ENCODE data around the gene RPL38. TPM values are rescaled to one million over a fixed set of nuclear protein-coding genes. Genes with fewer than 3 reads are reported as not detected.

RPL38 gene
- total RNA-seq, 1 experiment from 2014 or later: 435 TPM

DNA sequence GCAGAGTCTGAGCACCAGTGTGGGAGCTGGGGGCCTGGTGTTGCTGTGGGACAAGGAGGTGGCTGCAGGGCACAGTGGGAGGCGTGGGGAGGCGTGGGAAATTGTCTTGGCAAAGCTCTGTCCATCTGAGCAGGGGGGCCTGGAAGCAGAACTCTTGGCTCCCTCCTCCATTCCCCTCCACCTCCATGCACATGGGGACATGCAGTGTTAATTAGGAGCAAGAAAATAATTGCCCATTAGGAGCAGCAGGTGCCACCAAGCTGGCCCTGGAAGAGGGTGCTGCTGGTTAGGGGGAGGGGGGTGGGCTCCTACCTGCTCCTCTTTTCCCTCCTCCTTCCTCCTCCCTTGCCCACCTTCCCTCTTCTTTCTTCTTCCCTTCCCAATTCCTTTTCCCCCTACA lies 14.4 kb downstream of the RPL38 start:
- no peaks in the 10 kb centered on the region for H3K9me3 ChIP-seq (replicated peaks)

DNA sequence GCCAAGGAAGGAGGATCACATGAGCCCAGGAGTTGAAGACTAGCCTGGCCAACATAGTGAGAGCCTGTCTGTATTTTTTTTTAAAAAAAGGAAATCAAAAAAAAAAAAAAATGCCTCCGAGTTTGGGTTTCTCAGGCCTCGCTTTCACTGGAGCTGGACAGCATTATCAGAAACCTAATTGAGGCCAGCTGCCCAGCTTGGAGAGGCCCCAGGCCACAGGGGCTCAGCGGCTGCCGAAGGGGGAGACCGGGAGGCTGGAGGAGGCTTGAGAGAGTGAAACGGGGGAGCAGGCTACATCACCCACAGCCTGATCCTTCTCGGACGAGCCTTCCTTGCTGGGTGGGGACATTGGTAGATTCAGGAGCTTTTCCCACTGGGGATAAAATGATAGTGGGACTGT lies 15.0 kb downstream of the RPL38 start:
- Histone ChIP-seq H3K27ac (no peak overlapping the region), H3K9me3 (replicated peaks) (no peaks in the 10 kb centered on the region), H3K36me3 (no peaks in the 10 kb centered on the region), H3K27me3 (replicated peaks) (peaks cover 35% of the 10 kb centered on the region), H3K4me1 (replicated peaks) (0 out of 2 replicates have a peak, but pooled peaks cover 2% of the 10 kb centered on the region), H3K4me3 (no peak overlapping the region)
- DNase-seq (ENCODE audit: low read depth in 1 of 2, low spot score in 2 of 2): no peak

More for the DNA sequence above, 14.4 kb downstream of the RPL38 start:
- peaks cover 35% of the 10 kb centered on the region for H3K27me3 ChIP-seq (replicated peaks)
- no peak overlapping the region for H3K4me3 ChIP-seq
- peaks cover 5% of the 10 kb centered on the region for H3K4me1 ChIP-seq (replicated peaks)
- no peaks in the 10 kb centered on the region for H3K36me3 ChIP-seq
- H3K27ac ChIP-seq: no peak overlapping the region
- no peak for DNase-seq (ENCODE audit: low read depth in 1 of 2, low spot score in 2 of 2)

DNA sequence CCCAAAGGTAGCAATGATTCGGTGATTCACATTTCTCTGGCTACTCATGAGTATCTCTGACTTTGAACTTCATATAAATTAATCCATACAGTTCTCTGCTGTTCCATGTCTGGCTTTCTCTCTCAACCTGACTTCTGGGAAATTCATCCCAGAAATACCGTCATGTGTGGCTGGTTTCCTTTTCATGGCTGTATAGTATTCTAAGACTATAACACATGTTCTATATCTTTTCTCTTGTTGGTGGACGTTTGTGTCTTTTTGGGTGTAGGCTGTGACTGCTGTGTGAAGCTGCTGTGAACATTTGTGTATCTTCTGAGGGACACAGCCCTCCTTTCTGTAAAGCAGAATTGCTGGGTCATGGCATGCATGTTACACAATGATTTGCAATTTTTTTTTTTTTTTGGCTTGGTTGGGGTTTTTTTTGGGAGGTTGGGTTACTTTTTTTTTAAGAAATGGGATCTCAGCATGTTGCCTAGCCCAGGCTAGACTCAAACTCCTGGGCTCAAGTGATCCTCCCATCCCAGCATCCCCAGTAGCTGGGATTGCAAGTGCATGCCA lies 16.2 kb downstream of the RPL38 start:
- H3K9me3 ChIP-seq (replicated peaks): no peaks in the 10 kb centered on the region
- H3K36me3 ChIP-seq: no peaks in the 10 kb centered on the region
- no peaks in the 10 kb centered on the region for H3K4me1 ChIP-seq (replicated peaks)
- DNase-seq (ENCODE audit: low read depth in 1 of 2, low spot score in 2 of 2): no peak
- peaks cover 26% of the 10 kb centered on the region for H3K27me3 ChIP-seq (replicated peaks)
- no peak overlapping the region for H3K4me3 ChIP-seq
- no peak overlapping the region for H3K27ac ChIP-seq

DNA sequence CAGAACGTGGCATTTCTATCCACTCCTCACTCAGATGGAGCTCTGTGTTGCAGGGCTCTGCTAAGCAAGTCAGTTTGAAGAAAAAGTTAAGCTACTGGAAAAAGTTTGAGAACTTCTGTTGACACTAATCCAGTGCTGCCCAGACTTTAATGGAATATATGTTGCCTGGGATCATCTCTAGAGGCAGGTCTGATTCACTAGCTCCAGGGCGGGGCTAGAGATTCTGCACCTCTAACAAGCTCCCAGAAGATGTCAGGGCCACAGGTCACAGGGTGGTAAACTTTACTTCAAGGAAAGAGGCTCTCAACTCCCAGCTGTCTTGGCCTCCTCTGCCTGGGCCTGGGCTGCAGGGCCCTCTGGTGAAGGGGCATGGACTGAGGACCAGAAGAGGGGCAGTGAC lies 16.7 kb downstream of the RPL38 start:
- Histone ChIP-seq H3K9me3 (replicated peaks) (no peaks in the 10 kb centered on the region), H3K27ac (no peak overlapping the region), H3K4me1 (replicated peaks) (no peaks in the 10 kb centered on the region), H3K4me3 (no peak overlapping the region), H3K27me3 (replicated peaks) (peaks cover 32% of the 10 kb centered on the region), H3K36me3 (no peaks in the 10 kb centered on the region)
- no peak for DNase-seq (ENCODE audit: low read depth in 1 of 2, low spot score in 2 of 2)

DNA sequence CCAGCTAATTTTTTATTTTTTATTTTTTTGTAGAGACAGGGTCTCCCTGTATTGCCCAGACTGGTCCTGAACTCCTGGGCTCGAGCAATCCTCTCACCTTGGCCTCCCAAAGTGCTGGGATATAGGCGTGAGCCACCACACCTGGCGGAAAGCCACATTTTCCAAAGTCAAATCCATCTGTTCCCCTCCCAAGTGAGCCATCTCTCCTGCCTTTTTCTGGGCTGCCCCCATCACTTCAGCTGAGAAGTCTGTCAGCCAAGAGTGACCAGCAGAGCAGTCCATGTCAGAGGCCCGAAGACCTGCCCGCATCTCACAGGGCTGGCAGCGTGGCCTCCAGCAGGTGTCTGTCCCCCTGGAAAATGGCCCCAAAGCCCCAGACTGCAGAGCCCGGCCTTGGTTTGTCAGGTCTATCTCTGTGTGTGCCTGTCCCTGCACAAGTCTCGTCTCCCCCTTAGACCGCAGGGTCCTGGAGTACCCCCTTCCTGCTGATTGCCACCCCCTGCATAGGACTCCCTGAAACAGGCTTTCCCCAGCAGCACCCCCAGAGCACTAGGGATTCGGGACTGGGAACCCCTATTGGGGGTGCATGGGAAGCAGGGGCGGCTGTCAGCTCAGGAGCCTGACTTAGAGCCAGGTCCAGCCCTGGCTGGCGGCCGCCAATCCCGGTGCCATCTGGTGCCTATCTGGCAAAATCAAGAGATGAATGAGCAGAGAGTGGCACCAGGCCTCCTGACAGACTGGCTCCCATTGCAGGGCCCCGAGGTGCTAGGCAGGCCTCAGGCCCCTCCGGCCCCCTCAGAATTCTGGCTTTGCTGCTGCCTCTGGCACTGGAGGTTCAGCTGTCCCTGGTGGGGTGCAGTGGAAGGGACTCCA lies 17.7 kb downstream of the RPL38 start:
- Histone ChIP-seq H3K36me3 (no peaks in the 10 kb centered on the region), H3K9me3 (replicated peaks) (no peaks in the 10 kb centered on the region), H3K27ac (no peak overlapping the region), H3K4me3 (no peak overlapping the region), H3K4me1 (replicated peaks) (no peaks in the 10 kb centered on the region), H3K27me3 (replicated peaks) (peaks cover 39% of the 10 kb centered on the region)
- DNase-seq (ENCODE audit: low read depth in 1 of 2, low spot score in 2 of 2): no peak

DNA sequence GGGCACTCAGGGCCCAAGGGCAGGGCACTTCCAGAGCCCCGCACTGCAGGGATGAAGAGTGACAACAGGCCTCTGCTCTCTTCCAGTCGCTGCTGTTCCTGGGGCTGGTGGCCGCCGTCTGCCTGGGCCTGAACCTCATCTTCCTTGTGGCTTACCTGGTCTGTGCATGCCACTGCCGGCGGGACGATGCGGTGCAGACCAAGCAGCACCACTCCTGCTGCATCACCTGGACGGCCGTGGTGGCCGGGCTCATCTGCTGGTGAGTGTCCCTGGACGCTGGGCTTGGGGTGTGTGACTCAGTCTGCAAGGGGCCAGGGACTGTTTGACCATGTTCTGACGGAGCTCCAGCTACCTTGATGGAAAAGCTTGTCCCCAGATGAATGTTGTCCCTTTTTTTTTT lies 18.9 kb downstream of the RPL38 start:
- no peaks in the 10 kb centered on the region for H3K9me3 ChIP-seq (replicated peaks)
- no peak overlapping the region for H3K4me3 ChIP-seq
- H3K27me3 ChIP-seq (replicated peaks): peaks cover 50% of the 10 kb centered on the region
- H3K4me1 ChIP-seq (replicated peaks): no peaks in the 10 kb centered on the region
- DNase-seq (ENCODE audit: low read depth in 1 of 2, low spot score in 2 of 2): no peak
- H3K27ac ChIP-seq: no peak overlapping the region
- no peaks in the 10 kb centered on the region for H3K36me3 ChIP-seq

DNA sequence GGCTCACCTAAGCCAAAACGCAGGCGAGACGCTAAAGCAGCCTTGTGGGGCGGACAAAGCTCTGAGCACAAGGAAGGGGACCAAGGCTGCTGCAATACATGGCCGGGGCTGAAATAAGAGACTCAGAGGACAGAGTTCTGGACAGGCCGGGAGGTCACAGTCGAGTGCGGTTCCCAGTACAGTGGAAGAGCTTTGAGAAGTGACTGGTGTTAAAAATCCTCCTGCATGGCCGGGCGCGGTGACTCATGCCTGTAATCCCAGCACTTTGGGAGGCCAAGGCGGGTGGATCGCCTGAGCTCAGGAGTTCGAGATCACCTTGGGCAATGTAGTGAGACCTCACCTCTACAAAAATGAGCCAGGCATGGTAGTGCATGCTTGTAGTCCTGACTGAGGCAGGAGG lies 20.4 kb downstream of the RPL38 start:
- Histone ChIP-seq H3K27me3 (replicated peaks) (peaks cover 59% of the 10 kb centered on the region), H3K4me3 (no peak overlapping the region), H3K27ac (no peak overlapping the region), H3K36me3 (no peaks in the 10 kb centered on the region), H3K9me3 (replicated peaks) (no peaks in the 10 kb centered on the region), H3K4me1 (replicated peaks) (no peaks in the 10 kb centered on the region)
- no peak for DNase-seq (ENCODE audit: low read depth in 1 of 2, low spot score in 2 of 2)

DNA sequence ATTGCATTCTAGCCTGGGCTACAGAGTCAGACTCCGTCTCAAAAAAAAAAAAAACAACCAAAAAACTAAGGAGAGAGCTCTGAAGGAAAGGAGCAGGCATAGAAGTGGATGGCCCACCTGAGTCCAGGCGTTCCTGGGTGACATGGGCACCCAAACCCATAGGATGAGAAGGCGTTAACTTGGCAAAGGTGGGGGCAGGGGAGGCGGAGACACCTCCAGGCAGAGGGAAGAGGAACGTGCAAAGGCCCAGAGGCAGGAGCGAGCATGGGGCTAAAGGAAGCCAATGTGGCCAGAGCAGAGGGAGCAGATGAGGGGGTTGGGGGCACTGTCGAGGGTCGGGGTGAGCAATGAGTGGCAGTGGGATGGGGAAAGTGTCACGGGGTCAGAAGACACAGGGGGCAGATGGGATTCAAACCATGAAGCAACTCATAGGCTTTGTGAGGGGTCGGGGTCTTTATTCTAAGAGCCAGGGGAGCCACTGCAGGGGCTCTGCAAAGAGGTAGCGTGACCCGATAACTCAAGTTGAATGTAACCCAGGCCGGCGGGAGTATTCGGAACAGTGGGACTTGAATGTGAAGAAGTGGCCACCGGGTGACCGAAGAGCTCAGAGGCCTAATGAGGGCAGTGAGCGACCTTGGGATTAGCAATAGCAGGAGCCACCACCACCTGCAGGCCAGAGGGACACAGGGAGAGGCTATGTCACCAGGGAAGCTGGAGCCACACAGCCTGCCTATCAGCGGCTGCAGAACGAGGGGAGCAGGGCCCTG lies 21.7 kb downstream of the RPL38 start:
- Histone ChIP-seq H3K27ac (no peak overlapping the region), H3K27me3 (replicated peaks) (peaks cover 59% of the 10 kb centered on the region), H3K36me3 (no peaks in the 10 kb centered on the region), H3K4me1 (replicated peaks) (no peaks in the 10 kb centered on the region), H3K4me3 (no peak overlapping the region), H3K9me3 (replicated peaks) (no peaks in the 10 kb centered on the region)
- no peak for DNase-seq (ENCODE audit: low read depth in 1 of 2, low spot score in 2 of 2)

DNA sequence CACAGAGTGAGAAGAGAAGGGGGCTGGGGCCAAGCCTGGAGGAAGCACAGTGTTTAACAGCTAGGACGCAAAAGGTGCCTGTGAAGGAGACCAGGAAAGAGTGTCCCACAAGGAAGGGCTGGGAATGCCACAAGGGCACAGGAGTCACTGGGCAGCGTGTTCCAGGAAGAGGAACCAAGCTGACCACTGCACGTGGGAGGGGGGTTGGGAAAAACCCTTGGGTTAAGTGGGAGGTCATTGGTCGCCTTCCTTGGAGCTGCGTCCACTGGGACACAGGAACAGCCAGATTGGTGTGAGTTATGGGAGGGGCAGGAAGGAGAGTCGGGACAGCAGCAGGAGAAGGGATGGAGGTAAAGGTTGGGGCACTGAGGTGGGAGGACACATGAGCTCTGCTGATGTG lies 22.8 kb downstream of the RPL38 start:
- peaks cover 58% of the 10 kb centered on the region for H3K27me3 ChIP-seq (replicated peaks)
- H3K9me3 ChIP-seq (replicated peaks): no peaks in the 10 kb centered on the region
- no peak for DNase-seq (ENCODE audit: low read depth in 1 of 2, low spot score in 2 of 2)
- H3K27ac ChIP-seq: no peak overlapping the region
- H3K36me3 ChIP-seq: no peaks in the 10 kb centered on the region
- H3K4me3 ChIP-seq: no peak overlapping the region
- no peaks in the 10 kb centered on the region for H3K4me1 ChIP-seq (replicated peaks)

DNA sequence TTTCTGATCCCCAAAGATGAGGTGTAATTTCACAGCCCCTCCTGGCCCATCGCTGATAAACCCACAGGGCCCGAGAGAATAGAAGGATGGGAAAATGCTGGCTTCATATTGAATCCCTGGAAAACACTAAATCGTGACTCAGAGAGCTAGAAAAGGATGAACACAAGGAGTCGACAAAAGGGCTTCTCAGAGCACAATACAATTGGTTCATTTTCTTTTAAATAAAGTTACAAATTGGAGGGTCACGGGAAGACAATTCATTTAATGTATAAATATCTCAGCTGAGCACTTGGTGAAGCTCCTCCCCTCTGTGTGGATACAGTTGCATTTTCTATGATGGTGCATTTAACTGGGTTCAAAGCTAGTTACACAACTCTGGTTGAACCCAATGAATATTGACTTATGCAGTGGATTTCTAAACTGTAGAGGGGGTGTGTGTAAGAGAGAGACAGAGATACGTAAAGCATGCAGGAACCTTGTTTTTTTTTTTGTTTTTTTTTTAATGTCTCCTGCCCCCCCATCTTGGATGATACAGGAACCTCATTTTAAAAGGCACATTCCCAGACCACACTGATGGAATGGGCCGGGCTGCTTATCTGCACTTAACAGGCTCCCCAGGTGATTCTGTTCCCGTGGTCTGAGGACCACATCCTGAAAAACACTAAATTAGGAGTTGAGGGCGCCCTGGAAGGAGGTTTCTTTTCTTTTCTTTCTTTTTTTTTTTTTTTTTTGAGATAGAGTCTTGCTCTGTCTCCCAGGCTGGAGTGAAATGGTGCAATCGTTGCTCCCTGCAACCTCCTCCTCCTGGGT lies 24.0 kb downstream of the RPL38 start:
- Histone ChIP-seq H3K4me1 (replicated peaks) (no peaks in the 10 kb centered on the region), H3K27me3 (replicated peaks) (peaks cover 55% of the 10 kb centered on the region)
- no peak for DNase-seq (ENCODE audit: low read depth in 1 of 2, low spot score in 2 of 2)

DNA sequence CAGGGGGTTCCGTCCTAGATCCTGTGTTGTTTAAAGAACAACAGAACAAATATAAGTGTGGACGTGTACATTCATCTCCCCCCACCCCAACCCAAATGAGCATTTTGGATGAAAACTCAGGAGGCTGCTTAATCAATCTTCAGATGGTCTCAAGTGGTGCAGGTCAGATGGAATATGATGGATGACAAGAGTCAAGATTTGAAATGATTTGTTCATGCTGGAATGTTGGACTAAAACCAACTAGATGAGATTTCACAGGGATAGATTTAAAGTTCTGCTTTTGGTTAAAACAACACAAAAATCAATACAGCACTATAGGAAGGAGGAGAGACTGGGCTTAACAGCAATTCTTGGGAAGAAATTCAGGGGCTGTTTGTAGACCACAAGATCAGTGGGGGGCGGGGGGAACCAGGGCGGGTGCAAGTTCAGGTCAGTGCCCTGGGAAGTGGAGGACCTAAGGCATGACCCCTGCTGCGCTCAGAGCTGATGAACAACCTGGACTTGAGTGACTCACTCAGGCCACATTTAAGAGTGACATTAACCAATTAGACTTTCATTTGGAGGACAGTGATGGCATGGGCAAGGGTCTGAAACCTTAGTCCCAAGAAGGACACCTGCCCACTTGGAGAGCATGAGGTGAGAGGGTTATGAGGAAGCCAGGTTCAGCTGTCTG lies 25.0 kb downstream of the RPL38 start:
- Histone ChIP-seq H3K27ac (no peak overlapping the region), H3K4me1 (replicated peaks) (no peaks in the 10 kb centered on the region), H3K9me3 (replicated peaks) (no peaks in the 10 kb centered on the region), H3K27me3 (replicated peaks) (peaks cover 65% of the 10 kb centered on the region), H3K36me3 (no peaks in the 10 kb centered on the region), H3K4me3 (no peak overlapping the region)
- DNase-seq (ENCODE audit: low read depth in 1 of 2, low spot score in 2 of 2): no peak

More for the DNA sequence above, 24.0 kb downstream of the RPL38 start:
- no peaks in the 10 kb centered on the region for H3K9me3 ChIP-seq (replicated peaks)
- no peaks in the 10 kb centered on the region for H3K36me3 ChIP-seq
- H3K4me3 ChIP-seq: no peak overlapping the region
- no peak overlapping the region for H3K27ac ChIP-seq

DNA sequence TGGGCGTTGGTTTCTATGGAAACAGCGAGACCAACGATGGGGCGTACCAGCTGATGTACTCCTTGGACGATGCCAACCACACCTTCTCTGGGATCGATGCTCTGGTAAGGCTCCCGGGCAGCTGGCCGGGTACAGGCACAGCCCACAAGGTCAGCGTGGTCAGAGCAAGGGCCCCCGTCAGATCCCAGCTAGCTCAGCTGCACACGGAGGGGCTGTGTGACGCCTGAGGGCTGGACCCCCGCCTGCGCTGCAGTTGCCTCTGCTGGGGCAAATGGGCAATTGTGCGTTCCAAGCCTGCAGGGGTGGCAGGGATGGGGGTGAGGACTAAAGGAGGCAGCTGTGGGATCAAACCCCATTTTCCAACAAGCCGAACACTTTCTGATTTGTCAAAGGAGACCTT lies 27.4 kb downstream of the RPL38 start:
- no peak overlapping the region for H3K27ac ChIP-seq
- no peak overlapping the region for H3K4me3 ChIP-seq
- H3K27me3 ChIP-seq (replicated peaks): peaks cover 75% of the 10 kb centered on the region
- DNase-seq (ENCODE audit: low read depth in 1 of 2, low spot score in 2 of 2): no peak
- H3K36me3 ChIP-seq: no peaks in the 10 kb centered on the region
- no peaks in the 10 kb centered on the region for H3K9me3 ChIP-seq (replicated peaks)
- no peaks in the 10 kb centered on the region for H3K4me1 ChIP-seq (replicated peaks)

Measured in SJSA1 (cell line).